GM18519 (cell line): ENCODE measurements around the gene COL4A2.

ENCODE experiments used
- ATAC-seq: cut with Tn5 transposase; IDR thresholded peaks from one replicate; pipeline ENCODE4 v1.9.1; 2021; ENCODE audit warnings: mild to moderate bottlenecking, moderate library complexity; ENCODE audit not compliant: unreplicated experiment, low FRiP score

Gene COL4A2

GRCh38 chr13:110413016-110413675, 106.1 kb downstream of the COL4A2 start:
- ATAC-seq: no peak

- no peak for ATAC-seq
Observed at GRCh38 chr13:110413676-110414040, 106.6 kb downstream of the COL4A2 start.

DNA sequence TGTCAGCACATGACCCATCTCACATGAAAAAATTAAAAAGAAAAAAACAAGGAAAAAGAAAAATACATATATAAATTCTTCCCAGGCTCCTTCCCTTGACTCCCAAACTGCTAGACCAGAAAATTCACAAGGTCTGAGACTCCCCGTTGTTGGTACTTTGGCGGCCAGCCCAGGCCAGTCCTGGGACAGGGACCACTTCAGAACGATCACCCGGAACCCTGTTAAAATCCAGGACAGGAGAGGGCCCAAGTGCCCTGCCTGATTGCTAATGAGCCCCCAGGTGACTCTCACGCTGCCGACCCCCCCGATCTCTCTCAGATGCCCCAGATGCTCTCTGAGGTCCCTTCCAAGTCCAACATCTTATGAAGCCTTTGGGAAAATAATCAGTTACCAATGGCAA, 107.2 kb downstream of the COL4A2 start:
- ATAC-seq: no peak

DNA sequence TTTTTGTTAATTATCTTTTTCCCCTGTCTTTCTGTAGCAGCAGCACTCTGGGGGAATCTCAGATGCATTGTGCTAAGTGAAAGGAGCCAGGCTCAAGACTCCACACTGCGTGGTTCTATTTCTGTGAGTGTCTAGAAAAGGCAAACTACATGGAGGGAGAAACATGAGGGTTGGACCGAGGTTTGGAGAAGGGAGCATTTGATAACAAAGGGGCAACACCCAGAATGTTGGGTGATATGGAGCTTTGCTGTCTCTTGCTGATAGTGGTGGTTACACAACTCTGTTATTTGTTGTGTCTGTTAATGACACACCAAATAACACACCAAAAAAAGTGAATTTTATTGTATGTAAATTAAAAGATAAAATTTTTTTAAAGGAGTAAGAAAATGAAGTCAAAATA, 107.8 kb downstream of the COL4A2 start:
- ATAC-seq: no peak

GRCh38 chr13:110415669-110416068, 108.6 kb downstream of the COL4A2 start:
- ATAC-seq: no peak

GRCh38 chr13:110416131-110417025, 109.3 kb downstream of the COL4A2 start:
- no peak for ATAC-seq

GRCh38 chr13:110418944-110419343, 111.9 kb downstream of the COL4A2 start:
- ATAC-seq: no peak

DNA sequence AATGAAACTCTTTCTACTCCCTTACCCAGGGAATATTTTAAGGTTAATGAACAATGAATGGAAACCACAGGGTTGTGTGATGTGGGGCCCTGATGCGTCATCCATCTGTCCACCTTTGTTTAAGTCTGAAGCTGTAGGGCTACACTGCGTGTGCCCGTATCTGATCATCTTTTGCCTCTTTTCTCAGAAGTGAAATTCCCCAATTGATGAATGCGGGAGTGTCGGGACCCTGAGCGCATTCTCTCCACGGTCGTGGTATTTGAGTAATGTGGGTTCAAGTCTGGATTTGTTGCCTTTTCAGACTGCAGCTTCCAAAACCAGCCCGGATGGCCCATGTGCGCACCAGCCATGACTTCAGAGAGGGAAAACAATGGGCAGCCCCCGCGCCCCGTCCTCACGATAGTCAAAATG, 112.3 kb downstream of the COL4A2 start:
- ATAC-seq: no peak

- no peak for ATAC-seq
Observed at GRCh38 chr13:110419946-110420345, 112.9 kb downstream of the COL4A2 start.

DNA sequence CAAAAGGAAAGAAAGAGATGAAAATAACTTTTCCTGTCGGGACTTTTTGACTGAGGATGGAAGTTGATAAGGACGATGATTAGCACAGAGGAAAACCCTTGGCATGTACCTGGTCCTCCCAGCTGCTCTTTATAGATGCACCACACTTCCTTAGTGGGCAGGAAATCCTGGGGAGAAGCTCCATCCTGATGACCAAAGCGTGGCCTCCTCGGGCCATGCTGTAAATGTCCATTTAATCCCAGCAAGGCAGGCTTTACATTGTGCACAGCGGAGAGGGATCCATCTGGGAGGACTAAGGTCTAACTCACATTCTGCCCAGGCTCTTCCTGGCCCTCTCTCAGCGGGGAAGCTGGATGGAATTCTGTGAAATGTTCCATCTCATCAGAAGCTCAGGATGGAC, 113.5 kb downstream of the COL4A2 start:
- ATAC-seq: no peak

GRCh38 chr13:110421061-110421460, 114.0 kb downstream of the COL4A2 start:
- no peak for ATAC-seq

GRCh38 chr13:110421696-110422385, 114.8 kb downstream of the COL4A2 start:
- no peak for ATAC-seq

DNA sequence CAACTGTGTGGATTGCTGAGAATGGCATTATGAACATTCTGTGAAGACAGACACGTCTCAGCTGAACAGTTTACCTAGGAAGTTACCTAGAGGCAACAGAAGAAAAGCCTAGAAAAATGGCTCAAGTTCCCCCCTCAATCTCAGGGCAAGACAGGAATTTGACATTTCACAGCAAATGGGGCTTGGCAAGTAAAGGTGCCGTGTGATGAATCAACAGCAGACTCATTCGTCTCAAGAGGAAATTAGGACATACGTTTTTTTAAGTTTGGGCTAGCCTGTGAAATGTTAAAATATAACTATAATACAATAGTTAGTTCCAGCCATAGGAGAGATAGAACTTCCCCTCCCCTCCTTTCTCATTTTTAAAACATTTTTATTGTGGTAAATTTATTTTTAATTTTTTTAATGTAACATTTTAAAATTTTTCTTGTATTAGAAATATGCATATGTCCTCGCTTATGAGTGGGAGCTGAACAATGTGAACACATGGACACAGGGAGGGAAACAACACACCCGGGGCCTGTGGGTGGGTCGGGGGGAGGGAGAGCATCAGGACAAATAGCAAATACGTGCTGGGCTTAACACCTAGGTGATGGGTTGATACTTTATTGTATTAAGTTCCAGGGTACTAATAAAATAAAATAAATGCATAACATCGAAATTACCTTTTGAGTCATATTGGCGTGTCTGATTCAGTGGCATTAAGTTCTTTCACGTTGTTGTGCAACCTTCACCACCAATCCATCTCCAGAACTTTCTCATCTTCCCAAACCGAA, 116.0 kb downstream of the COL4A2 start:
- no peak for ATAC-seq

DNA sequence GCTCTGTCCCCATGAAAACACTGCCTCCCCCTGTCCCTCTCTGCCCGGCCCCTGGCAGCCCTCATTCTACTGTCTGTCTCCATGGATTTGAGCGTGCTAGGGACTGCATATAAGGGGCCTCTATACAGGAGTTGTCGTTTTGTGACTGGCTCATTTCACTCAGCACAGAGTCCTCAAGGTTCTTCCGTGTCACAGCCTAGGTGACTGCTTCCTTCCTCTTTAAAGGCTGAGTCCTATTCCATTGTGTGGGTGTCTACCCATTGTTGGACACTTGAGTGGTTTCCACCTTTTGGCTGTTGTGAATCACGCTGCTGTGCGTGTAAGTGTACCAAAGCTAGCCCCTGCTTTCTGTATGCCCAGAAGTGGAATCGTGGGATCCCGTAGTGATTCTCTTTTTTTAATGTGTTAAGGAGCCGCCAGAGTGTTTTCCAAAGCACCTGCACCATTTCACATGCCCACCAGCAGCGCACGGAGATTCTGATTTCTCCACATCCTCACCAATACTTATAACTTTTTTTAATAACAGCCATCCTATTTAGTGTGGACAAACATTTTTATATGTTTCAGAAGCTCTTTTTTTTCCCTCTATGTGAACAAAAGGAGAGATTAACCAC, 116.7 kb downstream of the COL4A2 start:
- no peak for ATAC-seq

DNA sequence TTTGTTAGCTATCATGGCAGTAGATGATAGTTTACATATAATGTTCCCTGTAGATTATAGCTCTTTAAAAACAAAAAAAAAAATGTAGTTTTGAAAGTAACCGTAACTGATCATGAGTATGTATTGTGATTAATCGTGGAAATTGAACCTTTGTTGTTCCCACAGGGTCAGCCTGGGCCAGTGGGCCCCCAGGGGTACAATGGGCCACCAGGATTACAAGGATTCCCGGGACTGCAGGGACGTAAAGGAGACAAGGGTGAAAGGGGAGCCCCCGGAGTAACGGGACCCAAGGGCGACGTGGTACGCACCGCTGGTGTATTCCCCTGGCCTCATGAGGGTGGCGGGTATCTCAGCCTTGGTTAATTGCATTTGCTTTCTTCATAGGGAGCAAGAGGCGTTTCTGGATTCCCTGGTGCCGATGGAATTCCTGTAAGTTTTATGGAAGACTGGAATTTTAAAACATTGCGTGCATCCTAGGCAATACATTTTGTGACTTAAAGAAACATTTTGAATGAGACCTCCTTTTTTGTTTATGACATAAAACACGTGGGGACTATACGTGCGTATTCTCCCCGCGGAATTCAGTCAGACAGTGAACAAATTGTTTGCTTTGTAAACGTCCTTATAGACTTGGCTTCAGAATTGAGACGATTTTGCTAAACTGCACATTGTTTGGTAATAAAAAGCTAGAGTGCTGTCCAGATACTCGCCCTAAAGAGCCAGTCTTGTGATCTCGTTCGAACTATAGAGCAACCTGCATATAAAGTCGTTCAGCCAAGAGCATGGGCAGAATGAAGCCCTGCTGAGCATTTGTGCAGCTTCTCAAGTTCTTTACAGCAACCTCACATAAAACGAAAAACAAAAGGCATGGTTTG, 117.7 kb downstream of the COL4A2 start:
- no peak for ATAC-seq

GRCh38 chr13:110425444-110425780, 118.3 kb downstream of the COL4A2 start:
- ATAC-seq: no peak

DNA sequence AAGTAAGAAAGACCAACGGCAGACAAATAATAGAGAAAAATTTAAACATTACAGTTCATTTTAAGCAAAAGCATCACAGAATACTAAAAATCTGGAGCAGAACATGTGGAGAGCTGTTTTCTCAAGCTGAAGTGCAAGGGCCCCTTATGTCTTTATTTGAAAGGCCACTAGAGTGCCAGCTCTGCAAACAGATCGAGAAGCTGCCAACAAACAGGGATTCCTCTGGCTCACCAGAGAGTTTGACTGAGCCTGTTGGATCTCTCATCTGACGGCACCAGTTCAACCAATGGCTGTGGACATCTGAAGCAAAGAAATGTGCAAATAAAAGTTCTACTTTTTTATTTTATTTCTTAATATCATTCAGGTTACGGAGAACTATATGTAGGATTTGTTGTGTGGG, 119.7 kb downstream of the COL4A2 start:
- no peak for ATAC-seq

GRCh38 chr13:110428313-110428712, 121.2 kb downstream of the COL4A2 start:
- no peak for ATAC-seq
